ENCODE data around the gene TDRD9. TPM values are rescaled to one million over a fixed set of nuclear protein-coding genes. Genes with fewer than 3 reads are reported as not detected.

Gene TDRD9
- total RNA-seq, 3 donors from 2014 or later: 0.96 to 4.0 (median 2.9) TPM

- Histone ChIP-seq H3K36me3 (no peaks in the 10 kb centered on the region), H3K27me3 (no peaks in the 10 kb centered on the region), H3K4me1 (no peaks in the 10 kb centered on the region), H3K9me3 (peaks cover 0 to 5% of the 10 kb centered on the region in 2 donors), H3K27ac (no peak overlapping the region), H3K4me3 (no peak overlapping the region)
- TF ChIP-seq POLR2AphosphoS5 (IDR thresholded peaks at IDR 0.05) (no peak), POLR2A (IDR thresholded peaks at IDR 0.05) (no peak)
- intact Hi-C loops (cut with DNase I; ENCODE audit: low total_unique reads): no loop called here
- no peak for DNase-seq (ENCODE audit: low spot score in 2 of 2)
Observed at GRCh38 chr14:104048758-104049507, 120.7 kb downstream of the TDRD9 start.

DNA sequence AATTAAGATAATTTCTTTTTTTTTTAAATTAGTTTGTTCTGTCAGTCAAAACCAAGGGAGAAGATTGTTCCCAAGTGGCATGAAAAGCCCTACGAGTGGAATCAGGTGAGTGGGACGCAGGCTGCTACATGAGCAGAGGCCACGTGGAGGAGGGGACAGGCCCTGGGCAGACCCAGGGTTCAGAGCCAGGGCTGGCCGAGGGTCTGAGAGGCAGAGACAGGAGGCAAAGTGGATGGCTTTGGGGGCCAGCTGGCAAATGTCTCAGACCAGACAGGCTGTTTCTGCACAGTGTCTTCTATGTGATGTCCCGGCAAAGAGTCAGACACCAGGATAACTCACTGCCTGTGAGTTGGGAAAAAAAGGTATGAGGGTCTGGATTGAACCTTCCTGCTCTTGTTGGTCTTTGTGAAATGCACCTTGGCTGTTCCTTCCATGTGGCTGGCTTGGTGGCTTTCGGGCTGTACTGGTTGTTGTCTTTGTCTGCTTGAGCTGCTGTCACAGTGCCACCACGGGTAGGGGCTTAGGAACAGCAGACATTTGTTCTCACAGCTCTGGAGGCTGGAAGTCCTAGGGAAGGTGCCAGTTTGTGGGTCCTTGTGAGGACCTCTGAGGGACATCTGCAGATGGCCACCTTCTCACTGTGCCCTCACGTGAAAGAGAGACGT, 121.5 kb downstream of the TDRD9 start:
- H3K36me3 ChIP-seq: no peaks in the 10 kb centered on the region
- no peak for TF ChIP-seq POLR2A (IDR thresholded peaks at IDR 0.05)
- no peak for TF ChIP-seq CTCF (IDR thresholded peaks at IDR 0.05)
- TF ChIP-seq POLR2AphosphoS5 (IDR thresholded peaks at IDR 0.05): no peak
- DNase-seq (ENCODE audit: low spot score in 2 of 2): no peak
- peaks cover 0 to 5% of the 10 kb centered on the region in 2 donors for H3K27me3 ChIP-seq
- no peak overlapping the region for H3K27ac ChIP-seq
- intact Hi-C loops (cut with DNase I; ENCODE audit: low total_unique reads): no loop called here
- H3K4me3 ChIP-seq: no peak overlapping the region
- no peaks in the 10 kb centered on the region for H3K4me1 ChIP-seq
- peaks cover 0 to 5% of the 10 kb centered on the region in 2 donors for H3K9me3 ChIP-seq

DNA sequence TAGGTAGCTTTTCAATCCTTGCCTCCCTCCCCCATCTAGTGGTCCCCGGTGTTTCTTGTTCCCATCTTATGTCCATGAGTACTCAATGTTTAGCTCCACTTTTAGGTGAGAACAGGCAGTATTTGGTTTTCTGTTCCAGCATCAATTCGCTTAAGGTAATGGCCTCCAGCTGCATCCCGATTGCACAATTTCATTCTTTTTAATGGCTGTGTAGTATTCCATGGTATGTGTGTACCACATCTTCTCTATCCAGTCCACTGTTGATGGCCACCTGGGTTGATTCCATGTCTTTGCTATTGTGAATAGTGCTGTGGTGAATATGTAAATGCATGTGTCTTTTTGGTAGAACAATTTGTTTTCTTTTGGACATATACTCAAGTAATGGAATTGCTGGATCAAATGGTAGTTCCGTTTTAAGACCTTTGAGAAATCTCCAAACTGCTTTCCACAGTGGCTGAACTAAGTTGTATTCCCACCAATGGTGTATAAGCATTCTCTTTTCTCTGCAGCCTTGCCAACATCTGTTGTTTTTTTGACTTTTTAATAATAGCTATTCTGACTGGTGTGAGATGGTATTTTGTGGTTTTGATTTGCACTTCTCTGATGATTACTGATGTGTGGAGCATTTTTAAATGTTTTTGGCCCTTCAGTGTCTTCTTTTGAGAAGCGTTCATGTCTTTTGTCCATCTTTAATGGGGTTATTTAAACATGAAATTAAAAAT, 123.0 kb downstream of the TDRD9 start:
- H3K9me3 ChIP-seq: peaks cover 0 to 5% of the 10 kb centered on the region in 2 donors
- DNase-seq (ENCODE audit: low spot score in 2 of 2): no peak

DNA sequence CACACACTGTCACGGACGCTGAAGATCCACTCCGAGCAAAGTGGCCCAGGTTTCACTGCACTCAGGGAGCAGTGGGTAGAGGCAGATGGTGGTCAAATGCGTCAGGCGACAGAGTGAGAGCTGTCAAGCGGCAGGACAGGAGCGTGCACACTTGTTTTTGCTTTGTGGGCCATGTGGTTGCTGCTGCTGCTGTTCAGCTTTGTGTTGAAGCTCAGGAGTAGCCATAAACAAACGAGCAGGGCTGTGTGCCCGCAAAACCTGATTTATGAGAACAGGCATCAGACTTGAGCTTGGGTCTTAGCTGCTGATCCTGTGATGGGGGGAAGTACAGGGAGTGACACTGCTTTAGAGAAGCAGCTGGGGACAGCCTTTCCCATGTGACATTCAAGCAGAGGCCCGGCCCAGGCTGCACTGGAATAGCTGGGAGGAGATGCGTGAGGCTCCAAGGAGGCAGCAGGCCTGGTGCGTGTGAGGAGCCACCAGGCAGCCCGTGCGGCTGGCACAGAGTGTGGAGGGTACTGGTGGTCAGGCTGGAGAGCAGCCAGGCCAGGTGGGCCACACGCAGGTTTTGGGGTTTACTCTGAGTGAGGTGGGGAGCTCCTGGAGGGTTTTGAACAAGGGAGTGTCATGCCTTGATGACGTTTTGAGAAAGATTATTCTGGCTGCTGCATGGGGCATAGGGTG, 126.1 kb downstream of the TDRD9 start:
- H3K27ac ChIP-seq: no peak overlapping the region
- no peaks in the 10 kb centered on the region for H3K4me1 ChIP-seq
- no peaks in the 10 kb centered on the region for H3K9me3 ChIP-seq
- intact Hi-C loops (cut with DNase I; ENCODE audit: low total_unique reads): no loop called here
- no peak for DNase-seq (ENCODE audit: low spot score in 2 of 2)
- TF ChIP-seq POLR2AphosphoS5 (IDR thresholded peaks at IDR 0.05) (no peak), POLR2A (IDR thresholded peaks at IDR 0.05) (no peak), CTCF (IDR thresholded peaks at IDR 0.05) (no peak)
- no peaks in the 10 kb centered on the region for H3K36me3 ChIP-seq
- H3K27me3 ChIP-seq: peaks cover 0 to 8% of the 10 kb centered on the region in 2 donors
- no peak overlapping the region for H3K4me3 ChIP-seq

More for the DNA sequence above, 123.0 kb downstream of the TDRD9 start:
- H3K27me3 ChIP-seq: peaks cover 0 to 8% of the 10 kb centered on the region in 2 donors
- intact Hi-C loops (cut with DNase I; ENCODE audit: low total_unique reads): no loop called here
- TF ChIP-seq CTCF (IDR thresholded peaks at IDR 0.05): no peak
- TF ChIP-seq POLR2AphosphoS5 (IDR thresholded peaks at IDR 0.05): no peak
- no peak overlapping the region for H3K4me3 ChIP-seq
- no peaks in the 10 kb centered on the region for H3K36me3 ChIP-seq
- no peak overlapping the region for H3K27ac ChIP-seq
- H3K4me1 ChIP-seq: no peaks in the 10 kb centered on the region

DNA sequence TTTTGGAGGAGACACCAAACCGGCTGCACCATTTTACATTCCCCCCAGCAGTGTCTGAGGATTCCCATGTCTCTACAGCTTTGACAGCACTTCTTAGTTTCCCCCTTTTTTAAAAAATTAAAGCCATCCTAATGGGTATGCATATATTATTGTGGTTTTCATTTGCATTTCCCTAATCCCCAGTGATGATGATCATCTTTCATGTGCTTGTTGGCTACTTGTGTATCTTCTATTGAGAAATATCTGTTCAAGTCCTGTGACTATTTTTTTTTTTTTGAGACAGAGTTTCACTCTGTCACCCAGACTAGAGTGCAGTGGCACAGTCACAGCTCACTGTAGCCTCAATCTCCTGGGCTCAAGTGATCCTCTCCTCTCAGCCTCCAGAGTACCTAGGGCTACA, 134.0 kb downstream of the TDRD9 start:
- Histone ChIP-seq H3K27ac (no peak overlapping the region), H3K36me3 (no peaks in the 10 kb centered on the region), H3K9me3 (peaks cover 8 to 14% of the 10 kb centered on the region in 2 donors), H3K4me1 (no peaks in the 10 kb centered on the region), H3K4me3 (no peak overlapping the region), H3K27me3 (no peaks in the 10 kb centered on the region)
- TF ChIP-seq POLR2AphosphoS5 (IDR thresholded peaks at IDR 0.05) (no peak), POLR2A (IDR thresholded peaks at IDR 0.05) (no peak), CTCF (IDR thresholded peaks at IDR 0.05) (no peak)
- DNase-seq (ENCODE audit: low spot score in 2 of 2): no peak
- intact Hi-C loops (cut with DNase I; ENCODE audit: low total_unique reads): no loop called here

Data from breast epithelium (tissue), 4 donors.